ENCODE measurements around the gene URAD.

URAD gene

DNA sequence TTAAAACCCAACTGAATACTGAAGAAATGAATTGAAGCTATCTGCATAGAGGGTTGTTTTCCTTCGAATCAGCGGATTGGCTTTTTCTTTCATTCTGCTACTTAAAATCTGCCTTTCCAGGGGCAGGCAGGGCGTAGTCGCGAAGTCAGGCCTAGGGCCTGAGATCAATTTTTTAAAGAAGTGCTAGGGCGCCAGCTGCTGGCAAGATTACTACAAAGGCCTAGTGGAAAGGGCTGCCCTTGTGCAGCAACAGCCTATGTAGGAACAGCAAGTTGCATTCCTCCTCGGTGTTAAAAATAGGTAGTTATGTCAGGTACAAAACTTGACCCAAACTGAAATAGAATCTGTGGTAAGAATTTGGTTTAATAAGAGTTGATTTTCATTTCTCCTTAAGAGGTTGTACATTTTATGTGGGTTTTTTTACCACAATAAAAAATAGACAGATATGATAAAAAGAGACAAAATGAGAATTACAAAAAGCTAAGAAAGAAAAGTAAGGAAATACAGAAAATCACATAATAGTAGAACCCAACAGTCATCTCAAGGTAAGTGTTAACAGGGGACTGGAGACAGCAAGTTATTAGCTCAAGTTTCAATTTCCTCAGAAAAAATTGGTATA is 9.5 kb upstream of the URAD start:
- no peak for DNase-seq

DNA sequence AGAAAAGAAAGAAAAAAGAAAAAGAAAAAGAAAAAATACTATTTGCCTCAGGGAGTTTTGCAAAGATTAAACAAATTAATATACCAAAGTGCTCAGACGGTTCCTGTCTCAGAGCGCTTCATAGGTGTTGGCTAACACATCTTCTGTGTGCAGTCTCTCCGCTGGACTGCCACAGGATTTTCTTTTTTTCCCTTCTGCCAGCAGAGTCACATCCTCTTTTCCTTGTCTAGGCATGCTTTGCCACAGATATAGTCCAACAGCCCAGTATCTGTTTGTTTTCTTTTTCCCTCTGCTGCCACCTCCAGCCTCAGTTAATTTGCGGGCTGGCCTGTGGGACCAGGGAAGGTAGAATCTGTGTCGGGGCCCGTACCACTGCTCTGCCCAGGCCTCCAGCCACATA is 3.4 kb upstream of the URAD start:
- DNase-seq: no peak

DNA sequence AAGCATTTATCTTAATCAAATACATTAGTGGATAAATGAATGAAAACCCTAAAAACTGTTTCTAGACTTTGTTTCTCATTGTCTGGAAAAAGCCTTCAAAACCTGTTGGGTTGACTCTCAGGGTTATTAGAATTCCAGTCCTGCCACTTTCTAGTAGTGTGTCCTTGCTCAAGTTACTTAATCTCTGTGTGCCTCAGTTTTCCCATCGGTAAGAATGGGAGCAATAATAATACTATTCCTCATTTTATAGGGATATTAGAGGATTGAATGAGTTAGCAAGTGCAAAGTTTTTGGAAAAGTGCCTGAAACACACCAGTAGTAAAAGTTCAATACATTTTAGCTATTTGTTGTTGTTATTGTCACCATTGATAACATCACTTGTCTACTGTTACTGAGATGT is 2.9 kb downstream of the URAD start:
- DNase-seq: no peak

DNA sequence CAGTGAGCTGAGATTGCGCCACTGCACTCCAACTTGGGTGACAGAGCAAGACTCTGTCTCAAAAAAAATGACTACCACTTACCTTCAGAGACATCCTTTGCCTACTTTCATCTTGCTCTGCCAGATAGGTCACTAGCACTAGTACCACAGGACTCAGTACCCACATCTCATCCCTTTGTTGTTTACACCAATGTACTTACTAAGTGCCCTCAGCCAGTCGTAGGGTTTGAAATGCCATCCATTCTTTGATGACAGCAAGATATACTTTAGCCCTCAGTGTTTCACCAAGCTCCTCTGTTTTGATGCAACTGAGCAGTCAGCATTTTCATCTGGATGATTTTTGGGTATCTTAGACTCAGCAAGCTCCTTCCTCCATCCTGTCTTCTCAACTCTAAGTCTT is 6.1 kb downstream of the URAD start:
- no peak for DNase-seq

DNA sequence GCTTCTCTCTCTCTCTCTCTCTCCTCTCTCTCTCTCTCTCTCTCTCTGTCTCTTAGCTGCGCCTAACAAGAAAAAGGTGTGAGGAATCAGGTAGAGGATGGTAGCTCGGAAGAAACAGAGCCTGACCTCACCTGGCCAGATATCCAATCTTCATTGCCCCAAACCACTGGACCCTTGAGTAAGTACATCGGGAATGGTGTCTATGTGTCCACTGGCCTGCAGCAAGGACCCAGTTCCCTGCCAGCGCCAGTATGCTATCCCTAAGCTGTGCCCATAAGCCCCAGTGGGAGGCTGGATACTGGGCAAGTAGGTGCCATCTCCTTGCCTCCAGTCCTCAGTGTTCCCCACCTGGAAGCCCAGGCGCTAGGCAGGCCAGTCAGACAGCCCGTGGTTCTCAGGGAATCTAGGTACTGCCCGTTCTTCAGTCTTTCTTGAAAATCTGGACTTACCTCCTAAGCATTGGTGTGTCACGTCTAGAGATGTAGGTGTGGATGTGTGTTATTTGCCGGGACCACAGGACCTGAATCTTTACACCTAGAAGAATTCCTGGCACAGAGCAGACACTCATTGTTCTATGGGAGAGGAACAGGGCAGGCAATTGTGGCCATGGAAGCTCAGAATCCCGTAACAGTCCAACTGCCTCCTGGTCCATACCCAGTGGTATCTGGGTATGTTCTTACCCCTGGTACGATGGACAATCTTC is 7.3 kb downstream of the URAD start:
- DNase-seq: no peak

DNA sequence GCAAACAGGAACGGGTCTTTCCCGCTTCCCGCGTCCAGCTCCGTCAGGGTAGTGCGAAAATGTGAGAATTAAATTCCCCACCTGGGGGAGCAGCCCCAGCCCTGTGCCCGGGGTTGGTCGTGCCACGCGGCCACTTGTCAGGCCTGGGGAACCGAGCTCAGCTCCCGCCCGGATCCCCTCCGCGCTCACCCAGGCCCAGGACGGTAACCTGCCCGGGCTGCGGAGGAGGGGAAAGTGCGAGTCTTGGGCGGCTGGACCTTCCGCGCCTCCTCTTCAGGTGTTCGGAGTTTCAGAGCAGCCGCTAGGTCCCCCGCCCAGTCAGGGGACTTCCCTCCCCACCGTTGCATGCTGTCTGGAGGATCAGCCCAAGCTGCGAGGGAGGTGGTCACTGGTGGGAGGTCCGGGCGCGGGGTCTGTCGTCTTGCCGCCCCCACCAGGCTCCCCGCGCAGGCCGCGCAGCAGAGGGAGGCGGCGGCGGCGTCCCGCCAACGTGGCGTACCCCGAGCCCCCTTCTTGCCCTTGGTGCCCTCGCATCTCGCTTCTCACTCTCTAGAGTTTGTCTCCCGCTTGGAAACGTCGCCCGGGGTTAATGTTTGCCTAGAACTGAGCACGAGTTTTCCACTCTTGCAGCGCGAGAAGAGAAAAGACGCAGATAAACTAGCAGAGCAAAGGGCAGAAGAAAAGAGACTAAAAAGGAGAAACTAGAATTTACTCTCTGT is 8.1 kb downstream of the URAD start:
- no peak for DNase-seq

DNA sequence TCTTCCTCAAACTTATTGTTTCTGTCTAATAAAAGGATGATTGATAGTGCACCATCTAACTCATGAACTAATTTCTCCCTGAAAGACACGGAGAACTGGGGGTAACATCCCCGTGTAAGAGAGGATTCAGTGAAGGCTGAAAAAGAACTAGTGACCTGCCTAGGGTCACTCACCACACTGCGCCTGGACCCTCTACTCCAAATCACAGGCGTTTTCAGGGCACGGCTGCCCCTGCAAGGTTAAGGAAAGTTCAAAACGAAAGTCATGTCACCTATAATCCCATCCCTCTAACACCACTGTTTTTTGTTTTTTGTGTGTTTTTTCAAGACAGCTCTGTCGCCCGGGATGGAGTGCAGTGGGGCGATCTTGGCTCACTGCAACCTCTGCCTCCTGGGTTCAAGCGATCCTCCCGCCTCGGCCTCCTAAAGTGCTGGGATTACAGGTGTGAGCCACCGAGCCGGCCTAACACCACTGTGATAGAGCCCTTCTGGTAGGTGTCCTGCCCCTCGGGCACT is 8.7 kb downstream of the URAD start:
- no peak for DNase-seq

DNA sequence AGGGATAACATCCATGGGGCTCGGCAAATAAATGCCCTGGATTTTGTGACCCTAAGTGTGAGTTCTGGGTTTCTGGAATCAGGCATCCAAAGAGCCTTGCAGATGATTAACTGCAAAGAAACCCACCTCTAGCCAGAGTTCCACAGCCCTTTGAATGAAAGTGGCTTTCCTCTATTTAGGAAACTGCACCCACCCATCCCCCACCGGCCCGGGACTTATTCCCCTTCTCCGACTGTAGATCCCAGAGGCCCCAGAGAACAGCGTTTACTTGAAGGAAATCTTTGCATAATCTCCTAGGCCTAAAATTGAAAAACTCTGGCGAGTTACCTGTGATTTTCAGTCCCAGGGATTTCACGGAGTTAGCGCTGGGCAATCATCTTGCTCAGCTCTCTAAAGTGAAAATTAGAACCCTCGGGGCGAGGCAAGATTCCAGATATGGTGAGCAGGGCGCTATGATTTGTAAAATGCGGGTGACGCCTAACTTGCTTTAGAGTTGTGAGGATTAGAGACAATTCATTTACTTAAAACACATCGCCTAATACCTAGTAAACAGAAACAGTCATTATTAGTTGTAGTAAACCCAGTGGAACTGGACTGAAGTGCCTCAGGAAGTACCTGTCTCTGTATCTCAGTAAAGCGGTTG is 9.4 kb downstream of the URAD start:
- no peak for DNase-seq

DNA sequence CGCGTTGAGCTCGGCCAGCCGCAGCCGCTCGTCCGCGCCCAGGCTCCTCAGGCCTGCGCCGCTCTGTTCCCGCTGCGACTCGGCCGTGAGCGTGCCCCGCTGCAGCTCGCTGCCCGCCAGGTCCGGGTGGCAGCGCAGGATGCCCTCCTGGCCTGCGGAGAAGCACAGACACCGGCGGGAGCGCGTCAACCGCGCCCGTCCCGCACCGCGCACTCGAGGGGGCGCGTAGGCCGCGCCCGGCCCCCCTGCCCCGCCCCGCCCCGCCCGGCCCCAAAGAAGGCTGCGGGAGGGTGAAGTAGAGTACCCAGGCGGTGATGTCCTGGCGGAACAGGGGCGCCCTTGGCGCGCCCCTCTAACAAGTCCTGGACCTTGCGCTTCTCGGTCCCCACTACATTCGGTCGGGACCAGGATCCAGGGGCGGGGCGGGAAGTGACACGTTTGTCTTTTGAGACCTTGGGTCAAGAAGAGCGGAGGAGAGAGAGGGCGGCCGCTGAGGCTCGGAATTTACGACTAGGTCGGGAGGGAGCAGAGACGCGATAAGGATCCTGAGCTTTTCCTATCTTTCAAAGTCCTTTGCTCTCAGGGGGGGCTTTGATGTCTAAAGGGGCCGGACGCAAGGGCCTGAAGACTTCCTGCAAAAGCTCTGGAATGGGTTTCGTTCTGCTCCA is 10.1 kb downstream of the URAD start:
- DNase-seq: no peak

DNA sequence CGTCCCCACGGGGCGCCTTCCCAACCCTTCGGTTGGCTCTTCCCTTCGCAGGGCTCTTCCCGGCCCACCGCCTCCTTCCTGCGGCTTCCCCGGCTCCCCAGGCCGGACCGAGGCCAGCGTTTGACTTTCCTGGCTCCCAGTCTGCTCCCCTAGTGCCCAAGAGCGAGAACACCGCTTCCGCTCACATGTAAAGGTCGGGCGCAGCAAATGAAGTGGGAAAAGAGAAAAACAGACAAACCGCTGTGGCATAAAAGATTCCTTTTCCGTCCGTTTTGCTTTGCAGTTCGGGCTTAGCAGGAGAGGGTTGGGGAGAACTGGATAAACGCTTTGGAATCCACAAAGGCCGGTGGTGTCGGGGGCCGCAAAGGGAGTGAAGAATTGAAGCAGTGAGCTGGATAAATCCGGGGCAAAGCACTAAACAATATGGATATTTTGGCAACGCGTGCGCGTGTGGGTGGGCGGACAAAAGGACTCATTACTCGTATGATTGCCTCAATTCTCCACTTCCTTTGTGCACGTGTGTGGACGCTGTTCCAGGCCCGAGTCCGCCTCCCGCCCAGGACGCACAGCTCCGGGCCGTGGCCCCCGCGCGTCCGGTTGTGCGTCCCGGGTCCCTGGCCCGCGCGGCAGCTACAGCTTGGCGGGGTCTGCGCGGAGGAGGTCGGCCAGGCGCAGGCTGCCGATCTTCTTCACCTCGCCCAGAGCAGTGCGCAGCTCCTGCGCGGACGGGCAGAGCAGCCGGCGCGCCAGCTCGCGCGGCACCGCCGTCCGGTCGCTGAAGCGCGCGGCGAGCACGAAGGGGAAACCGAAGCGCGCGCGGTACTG is 10.8 kb downstream of the URAD start:
- DNase-seq: no peak

DNA sequence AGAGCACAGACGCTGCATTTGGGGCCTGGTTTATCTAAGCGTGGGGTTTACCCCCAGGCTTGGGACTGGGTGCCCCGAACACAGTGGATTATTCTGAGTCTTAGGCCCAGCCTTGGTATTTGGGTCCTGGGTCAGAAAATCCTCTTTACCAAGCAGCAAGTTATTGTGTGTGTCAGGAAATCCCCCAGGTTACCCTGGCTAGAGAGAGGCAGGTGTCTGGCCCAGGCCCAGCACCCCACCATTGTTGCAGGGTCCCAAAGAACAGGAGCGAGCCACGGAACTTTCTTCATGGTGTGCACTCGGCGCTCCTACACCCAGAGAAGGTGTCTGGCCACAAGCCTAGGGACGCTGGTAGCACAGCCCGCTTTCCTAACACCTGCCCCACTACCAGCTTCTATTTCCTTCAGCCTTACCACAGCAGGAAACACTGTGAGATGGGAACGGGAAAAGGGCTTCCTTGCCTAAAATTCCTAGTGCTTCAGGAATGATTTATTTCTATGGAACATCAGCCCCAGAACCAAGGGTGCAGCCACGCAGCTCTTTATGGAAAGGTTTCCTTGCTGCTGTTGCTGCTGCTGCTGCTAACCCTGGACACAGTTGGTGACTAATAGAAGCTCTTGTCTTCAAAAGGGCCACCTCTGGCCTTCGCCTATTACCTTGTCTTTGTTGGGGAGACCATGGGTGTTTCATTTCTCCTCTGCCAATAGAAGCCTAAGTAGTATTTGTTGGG is 12.0 kb downstream of the URAD start:
- no peak for DNase-seq

DNA sequence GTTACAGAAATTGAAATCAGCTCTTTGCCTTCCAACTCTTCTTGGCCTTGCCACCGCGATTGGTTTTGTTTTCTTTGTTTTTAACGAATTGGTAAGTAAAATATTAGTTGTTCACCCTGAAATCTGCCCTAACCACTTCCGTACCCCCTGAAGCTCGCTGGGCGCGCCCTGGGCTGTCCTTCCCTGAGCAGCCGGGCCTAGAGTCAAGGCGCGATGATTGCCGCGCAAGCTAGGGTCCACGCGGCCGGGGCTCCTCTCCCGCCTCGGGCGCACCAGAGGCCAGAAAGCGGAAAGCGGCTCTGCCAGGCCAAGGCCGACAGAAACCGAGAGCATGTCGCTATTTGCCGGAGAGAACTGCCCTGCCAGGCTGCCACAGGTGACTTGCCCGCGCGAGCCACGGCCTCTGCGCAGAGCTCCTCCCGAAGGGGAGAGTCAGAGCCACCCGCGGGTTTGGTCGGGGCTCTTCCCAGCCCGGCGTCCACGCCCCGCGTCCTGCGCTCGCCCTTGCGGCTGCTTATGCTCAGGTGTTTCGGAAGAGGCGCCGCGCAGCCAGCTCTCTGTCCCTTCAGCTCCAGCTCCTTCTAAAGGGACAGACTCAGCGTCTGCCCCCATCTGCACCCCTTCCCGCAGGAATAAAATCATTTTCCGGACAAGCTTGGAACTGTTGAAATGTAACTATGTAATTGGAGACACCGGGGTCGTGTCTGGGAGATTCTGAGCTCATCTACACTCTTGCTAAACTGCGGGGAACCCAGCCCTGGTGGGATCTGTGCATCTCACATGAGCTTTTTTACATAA is 12.7 kb downstream of the URAD start:
- no peak for DNase-seq

DNA sequence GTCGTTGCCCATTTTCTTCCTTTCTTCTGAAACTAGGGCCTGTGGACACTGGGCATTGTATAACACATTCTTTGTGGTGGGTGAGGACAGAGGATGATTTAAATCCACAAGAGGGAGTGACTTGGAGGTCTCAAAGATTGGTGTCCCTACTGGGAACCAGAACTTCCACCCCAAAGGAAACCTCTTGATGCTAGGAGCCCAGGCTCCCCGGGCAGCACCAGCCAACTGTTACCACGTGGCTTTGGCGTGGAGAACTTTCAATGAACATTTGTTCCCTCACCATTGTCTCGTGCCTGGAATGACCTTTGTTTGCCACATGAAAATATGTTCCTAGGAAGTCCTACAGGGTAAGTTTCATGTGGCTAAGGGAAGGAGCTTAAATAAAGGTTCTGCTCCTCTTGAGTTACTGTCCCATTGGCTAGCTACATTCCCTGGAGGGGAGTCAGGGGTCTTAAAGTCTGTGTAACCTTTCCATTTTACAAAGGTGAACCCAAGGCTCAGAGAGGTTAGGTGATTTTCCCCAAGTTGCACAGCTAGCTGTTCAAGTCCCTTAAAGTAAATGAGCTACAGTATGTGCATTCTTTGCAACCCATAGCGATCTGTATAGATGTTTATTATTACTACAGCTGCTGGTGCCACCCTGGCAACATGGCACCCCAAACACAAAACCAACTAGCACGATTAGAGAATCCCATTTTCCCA is 14.4 kb downstream of the URAD start:
- DNase-seq: no peak

DNA sequence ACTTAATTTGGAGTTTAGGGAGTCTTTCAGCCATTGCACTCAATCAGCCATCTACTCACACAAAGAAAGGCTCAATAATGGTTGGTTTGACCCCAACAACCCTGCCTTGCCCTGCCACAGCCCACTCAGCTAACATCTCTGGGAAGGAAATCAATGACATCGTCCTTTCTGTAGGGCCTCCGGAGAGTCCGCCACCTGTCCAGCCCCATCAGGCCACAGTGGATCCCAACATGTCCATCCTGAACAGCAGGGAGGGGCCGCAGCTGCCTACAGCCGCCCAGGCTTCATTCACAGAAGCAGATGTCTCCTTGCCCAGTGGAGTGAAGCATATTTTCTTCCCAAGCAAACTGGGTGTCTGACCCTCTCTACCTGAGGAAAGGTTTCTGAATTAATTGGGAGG is 15.2 kb downstream of the URAD start:
- DNase-seq: no peak

DNA sequence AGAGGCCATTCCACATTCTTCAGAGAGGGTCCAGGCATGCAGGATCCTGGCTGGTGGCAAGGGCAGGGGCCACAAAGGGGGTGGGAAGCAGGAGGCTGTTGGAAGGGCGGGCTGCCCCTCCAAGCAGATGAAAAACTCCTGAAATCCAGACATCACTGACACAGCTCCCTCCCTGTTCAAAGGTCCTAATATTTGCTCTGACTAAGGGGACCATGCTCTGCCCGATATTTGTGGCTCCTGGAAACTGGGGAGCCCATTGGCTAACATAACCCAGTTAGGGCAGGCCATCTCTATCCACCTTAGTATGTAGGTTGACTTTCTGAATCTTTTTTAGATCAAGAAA is 16.0 kb downstream of the URAD start:
- DNase-seq: no peak

DNA sequence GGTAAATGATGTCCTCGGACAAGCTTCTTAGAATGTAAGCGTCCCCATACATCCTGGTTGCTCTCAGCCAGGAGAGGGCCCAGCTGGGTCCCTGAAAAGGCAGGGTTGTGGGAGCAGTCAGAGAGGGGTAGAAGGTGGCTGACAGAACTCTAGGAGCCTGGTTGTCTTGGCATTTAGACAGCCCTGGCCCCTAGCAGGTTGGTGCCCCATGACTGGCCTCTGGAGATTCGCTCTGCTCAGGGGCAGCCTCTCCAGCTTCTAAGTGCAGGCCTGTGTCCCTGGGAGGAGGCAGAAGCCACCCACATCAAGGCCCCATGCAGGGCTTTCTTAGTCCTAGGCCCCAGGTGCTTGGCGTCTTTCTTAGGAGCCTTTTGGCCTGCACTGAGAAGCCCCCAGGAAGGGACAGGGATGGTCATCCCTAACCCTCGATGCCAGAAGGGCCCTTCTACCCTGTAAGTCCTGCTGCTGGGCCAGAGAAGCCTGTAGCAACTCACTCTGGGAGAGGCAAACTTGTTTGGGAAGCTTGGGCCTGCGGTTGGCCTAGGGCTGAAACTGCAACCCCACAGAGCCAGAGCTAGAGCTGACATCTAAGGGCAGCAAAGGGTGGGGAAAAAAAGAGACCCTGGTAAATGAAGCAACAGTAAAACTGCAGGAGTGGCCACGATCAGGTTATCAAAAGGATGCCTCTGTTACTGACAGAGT is 16.6 kb downstream of the URAD start:
- no peak for DNase-seq

DNA sequence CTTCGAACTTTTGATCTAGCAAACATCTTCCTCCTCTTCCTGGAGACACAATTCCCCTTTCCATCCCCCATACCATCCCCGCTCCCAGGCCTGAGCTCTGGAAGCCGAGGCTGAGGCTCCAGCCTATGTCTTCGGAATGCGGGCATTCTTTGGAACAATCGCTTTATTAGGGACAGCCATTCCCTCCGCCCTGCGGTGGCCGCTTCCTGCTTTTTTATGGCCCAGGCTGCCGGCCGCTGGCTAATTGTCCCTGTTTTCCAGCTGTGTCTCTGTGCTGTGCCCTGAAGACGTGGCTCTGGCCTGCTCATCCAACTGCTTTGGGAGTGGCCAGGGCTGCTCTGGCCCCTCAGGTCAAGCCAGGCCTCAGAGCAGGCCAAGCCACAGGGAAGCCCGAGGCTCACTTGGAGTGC is 17.3 kb downstream of the URAD start:
- no peak for DNase-seq

DNA sequence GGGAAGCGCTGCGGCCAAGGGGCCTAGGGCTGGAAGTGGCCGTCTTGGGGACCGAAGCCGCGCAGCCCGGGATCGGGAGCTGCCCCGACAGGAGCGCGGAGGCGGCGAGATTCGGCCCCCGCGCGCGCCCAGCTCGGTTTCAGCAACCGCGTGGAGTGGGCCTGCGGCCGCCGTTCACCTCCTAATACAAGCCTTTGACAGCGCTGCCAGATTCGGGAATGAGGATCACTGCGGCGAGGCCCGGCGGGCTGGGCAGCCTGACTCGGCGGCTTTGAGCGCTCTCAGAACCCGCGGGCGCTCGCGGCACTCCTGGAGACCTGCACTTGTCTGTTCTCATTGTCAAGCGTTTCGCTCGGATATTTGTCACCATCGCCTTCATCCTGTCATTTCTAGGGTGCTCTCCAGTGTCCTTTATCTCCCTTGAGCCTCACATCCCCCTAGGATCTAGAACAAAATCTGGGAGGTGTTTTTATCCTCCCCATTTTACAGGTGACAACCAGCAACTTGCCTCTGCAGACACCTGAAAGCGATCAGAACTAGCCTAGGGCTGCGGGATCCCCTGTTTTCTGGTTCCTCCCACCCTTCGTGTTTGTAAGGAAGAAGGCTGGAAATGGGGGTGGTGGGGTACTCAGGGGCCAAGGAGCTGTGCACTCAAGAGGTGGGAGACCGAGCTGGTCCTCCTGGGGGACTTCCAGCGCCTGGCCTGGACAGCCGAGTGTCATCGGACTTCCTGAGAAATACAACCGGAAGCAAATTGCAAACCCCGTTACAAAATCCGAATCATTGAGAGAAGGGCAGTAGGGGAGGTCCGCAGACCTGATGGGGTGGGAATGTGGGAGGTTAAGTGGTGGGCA is 17.9 kb downstream of the URAD start:
- no peak for DNase-seq

Data from activated T-cell treated with anti-CD3 and anti-CD28 coated beads for 4 hours (primary cell).